HG03135 (cell line): ENCODE results near the gene SLC7A1.

ENCODE experiments used
- ATAC-seq: cut with Tn5 transposase; IDR thresholded peaks from one replicate; pipeline ENCODE4 v1.9.1; 2021; ENCODE audit warnings: mild to moderate bottlenecking, moderate library complexity; ENCODE audit not compliant: unreplicated experiment

Gene SLC7A1

DNA sequence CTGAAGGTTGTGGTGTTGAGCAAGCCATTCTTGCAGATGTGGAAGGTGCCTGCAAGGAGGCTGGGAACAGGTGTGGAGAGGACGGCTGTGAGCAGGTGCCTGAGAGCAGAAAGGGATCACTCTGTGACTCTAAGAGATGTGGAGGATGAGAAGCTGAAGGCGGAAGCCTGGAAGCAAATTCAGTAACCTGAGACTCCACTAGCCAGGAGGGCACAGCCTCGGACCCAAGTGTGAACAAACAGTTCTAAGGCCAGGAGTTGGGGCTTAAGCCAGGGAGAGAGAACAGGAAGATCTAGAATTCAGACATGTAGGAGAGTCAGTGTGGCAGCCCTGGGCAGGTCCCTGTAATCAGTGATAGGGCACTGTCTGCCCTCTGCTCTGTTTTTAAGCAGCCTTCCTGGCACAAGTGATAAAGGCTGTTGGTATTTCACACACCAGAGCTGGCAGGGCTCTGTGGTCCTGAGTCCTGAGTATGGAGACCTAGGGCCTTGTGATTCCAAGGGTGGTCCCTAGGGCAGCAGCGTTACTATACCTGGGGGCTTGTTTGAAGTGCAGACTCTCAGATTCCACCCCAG, 131.3 kb downstream of the SLC7A1 start:
- no peak for ATAC-seq

- ATAC-seq: no peak
These were observed 135.6 kb downstream of the SLC7A1 start for GRCh38 chr13:29459813-29460355.
